MCF 10A (cell line): Measurements from ENCODE around the gene PLCD3. TPM values are rescaled to one million over a fixed set of nuclear protein-coding genes. Genes with fewer than 3 reads are reported as not detected.

ENCODE experiments used
- BruUV-seq: library from RNA; stranded (reverse); fragments of 400-500 nt; replicated peaks from 2 replicates; lab custom pipeline; 2021; lab: Mats Ljungman, UMichigan
- CTCF ChIA-PET: fragments of 300-600 bp; sonication (Branson Sonifier 250); formaldehyde crosslinking; extraction: SDS; loops from one replicate; lab custom pipeline; 2021; ENCODE audit warnings: antibody characterized with exemption, inconsistent platforms; lab: Yijun Ruan, JAX
- POLR2A ChIA-PET: fragments of 300-600, 350-650 bp; sonication (Branson Sonifier 250); formaldehyde crosslinking; extraction: SDS; loops from one replicate; lab custom pipeline; 2020; ENCODE audit warnings: antibody characterized with exemption, inconsistent platforms; lab: Yijun Ruan, JAX
- DNase-seq: peaks from one replicate; pipeline ENCODE4 v3.0.0-alpha.2; 2018; ENCODE audit not compliant: unreplicated experiment
- H3K27ac Mint-ChIP-seq: one replicate; pipeline ENCODE4 v1.8.0; 2022; ENCODE audit warnings: mild to moderate bottlenecking, low read depth, mixed read lengths; ENCODE audit not compliant: unreplicated experiment
- H3K27me3 Mint-ChIP-seq: one replicate; pipeline ENCODE4 v1.8.0; 2022; ENCODE audit warnings: mixed read lengths; ENCODE audit not compliant: insufficient read depth, unreplicated experiment
- H3K36me3 Mint-ChIP-seq: one replicate; pipeline ENCODE4 v1.8.0; 2022; ENCODE audit warnings: mild to moderate bottlenecking, moderate library complexity, mixed read lengths; ENCODE audit not compliant: insufficient read depth, unreplicated experiment
- H3K4me1 Mint-ChIP-seq: one replicate; pipeline ENCODE4 v1.8.0; 2022; ENCODE audit warnings: mixed read lengths; ENCODE audit not compliant: insufficient read depth, unreplicated experiment
- H3K4me3 Mint-ChIP-seq: one replicate; pipeline ENCODE4 v1.8.0; 2022; ENCODE audit warnings: mild to moderate bottlenecking, moderate library complexity, mixed read lengths; ENCODE audit not compliant: unreplicated experiment
- H3K9me3 Mint-ChIP-seq: one replicate; pipeline ENCODE4 v1.8.0; 2022; ENCODE audit warnings: mixed read lengths; ENCODE audit not compliant: unreplicated experiment
- intact Hi-C: fragments of 100-400 bp; cut with micrococcal nuclease; formaldehyde crosslinking; loops from 2 replicates; pipeline ENCODE4 v1.14.1; 2022
- total RNA-seq: library from RNA; stranded (reverse); gene quantifications from 2 replicates; pipeline ENCODE4 v1.2.3, GENCODE V29; 2022
- TF ChIP-seq, protein P1 (sequence below): fragments of 200-600 bp; IDR thresholded peaks from one replicate; pipeline ENCODE4 v1.8.0; 2022; ENCODE audit warnings: antibody characterized with exemption, mild to moderate bottlenecking; ENCODE audit not compliant: unreplicated experiment

PLCD3 gene
- total RNA-seq, 1 experiment from 2014 or later, result 69.7 TPM

DNA sequence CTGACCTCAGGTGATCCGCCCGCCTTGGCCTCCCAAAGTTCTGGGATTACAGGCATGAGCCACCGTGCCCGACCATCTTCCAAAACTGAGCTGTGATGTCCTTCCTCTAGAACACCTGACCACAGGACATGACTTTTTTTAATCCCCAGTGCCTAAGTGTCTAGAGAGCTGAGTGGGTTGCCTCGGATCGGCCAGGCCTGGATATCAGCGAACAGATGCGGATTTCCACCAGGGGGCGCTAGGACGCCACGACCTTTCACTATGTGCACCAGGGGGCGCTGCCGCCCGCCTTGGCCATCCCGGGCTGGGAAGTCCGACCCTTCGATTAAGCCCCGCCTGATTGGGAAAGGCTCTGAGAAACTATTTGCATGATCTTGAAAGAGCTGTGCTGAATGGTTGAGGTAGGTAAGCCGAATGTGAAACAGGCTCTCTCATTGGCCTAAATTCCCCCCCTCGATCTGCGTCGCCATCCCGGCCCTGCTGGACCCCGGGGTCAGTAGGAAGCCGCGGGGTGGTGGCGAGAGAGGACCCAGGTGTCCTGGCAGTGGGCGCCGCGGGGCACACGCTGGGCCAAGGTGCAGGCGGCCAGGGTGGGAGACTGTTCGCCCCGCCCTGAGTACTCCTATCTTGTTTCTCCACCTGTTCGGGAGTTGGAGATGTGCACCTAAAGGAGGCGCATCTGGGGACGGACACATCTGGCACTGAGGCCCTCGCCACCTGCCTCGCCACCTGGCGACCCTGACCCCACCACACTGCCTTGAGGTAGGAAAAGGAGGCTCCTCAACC lies 3.1 kb upstream of the PLCD3 start, which contains the start of gene ACBD4:
Gene ACBD4, plus strand, starts transcription at position 496 of the 786 bp plus-strand sequence. CDS start 458 bp downstream, outside the sequence.
- no peaks in the 10 kb centered on the region for H3K27me3 Mint-ChIP-seq
- TF ChIP-seq, protein P1, sequence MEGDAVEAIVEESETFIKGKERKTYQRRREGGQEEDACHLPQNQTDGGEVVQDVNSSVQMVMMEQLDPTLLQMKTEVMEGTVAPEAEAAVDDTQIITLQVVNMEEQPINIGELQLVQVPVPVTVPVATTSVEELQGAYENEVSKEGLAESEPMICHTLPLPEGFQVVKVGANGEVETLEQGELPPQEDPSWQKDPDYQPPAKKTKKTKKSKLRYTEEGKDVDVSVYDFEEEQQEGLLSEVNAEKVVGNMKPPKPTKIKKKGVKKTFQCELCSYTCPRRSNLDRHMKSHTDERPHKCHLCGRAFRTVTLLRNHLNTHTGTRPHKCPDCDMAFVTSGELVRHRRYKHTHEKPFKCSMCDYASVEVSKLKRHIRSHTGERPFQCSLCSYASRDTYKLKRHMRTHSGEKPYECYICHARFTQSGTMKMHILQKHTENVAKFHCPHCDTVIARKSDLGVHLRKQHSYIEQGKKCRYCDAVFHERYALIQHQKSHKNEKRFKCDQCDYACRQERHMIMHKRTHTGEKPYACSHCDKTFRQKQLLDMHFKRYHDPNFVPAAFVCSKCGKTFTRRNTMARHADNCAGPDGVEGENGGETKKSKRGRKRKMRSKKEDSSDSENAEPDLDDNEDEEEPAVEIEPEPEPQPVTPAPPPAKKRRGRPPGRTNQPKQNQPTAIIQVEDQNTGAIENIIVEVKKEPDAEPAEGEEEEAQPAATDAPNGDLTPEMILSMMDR, result peak; percentile 100
- H3K27ac Mint-ChIP-seq, result peak within 1 kb of the TSS; percentile 63
- POLR2A ChIA-PET, result interaction anchor here (0.5 to 4.8 kb wide), 20 partner anchors 11 to 237 kb away, joined by 3 to 115 read pairs (median 4); partner anchors contain the start of genes EFTUD2, HEXIM1, HEXIM2 and NMT1
- intact Hi-C loops, result loop anchor here (1.0 to 5.0 kb wide), 5 partner anchors 14 to 717 kb away; no protein-coding TSS in a partner anchor
- peak within 1 kb of the TSS; percentile 79 for H3K4me3 Mint-ChIP-seq
- H3K4me1 Mint-ChIP-seq, result peaks cover 17% of the 10 kb centered on the region
- no TSS peak for BruUV-seq
- CTCF ChIA-PET, result interaction anchor here (0.5 to 4.9 kb wide), 77 partner anchors 9 to 717 kb away, joined by 3 to 88 read pairs (median 5); partner anchors contain the start of genes FMNL1, HEXIM1 and HEXIM2
- H3K9me3 Mint-ChIP-seq, result no peaks in the 10 kb centered on the region
- peaks cover 7% of the 10 kb centered on the region for H3K36me3 Mint-ChIP-seq
- peak; percentile 98 for DNase-seq

DNA sequence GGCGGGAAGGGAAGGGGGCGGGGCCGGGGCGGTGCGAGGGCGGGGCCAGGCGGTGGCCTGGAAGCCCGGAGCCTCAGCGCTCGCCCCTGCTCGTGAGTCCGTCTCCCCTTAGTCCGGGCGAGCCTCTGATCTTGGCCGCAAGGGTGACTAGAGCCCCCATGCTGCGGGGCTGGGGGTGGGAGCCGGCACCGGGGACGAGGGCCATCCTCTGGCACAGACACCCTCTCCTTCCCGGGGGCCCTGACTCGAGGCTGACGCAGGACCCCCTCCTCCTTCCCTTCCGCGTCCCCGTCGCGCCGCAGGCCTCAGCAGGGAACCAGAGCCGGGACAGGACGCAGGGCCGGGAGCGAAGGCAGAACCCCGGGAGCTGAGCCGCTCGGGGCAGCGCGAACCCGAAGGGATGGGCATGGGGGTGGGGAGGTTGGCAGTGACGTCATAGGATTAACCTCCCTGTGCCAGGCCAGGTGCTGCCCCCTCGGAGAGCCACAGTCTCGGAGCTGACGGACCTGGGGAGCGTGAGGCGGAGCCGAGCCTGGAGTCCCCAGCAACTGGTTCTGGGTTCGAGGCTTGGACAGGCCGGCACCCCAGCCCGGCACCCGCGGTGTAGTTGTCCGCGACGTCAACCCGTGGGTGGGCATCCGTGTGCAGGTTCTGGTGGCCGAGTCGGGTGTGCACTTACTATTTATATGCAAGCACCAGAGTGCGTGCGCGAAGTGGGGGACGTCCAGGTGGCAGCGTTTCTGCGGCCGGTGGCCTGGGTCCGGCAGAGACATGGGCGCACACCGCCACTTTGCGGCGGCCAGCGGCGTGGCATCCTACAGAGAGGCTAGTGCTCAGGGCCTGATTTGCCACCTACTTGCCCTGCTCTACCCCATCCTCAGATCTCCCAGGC lies 503 bp upstream of the PLCD3 start:
- peak; percentile 83 for DNase-seq
- H3K9me3 Mint-ChIP-seq, result no peaks in the 10 kb centered on the region
- H3K4me3 Mint-ChIP-seq, result peak overlapping the region; percentile 80
- peak overlapping the region; percentile 64 for H3K27ac Mint-ChIP-seq
- POLR2A ChIA-PET, result interaction anchor here (0.5 to 4.8 kb wide), 12 partner anchors 17 to 378 kb away, joined by 3 to 115 read pairs (median 4); partner anchors contain the start of genes HEXIM1 and NMT1
- TF ChIP-seq, protein P1, result peak; percentile 87
- intact Hi-C loops, result loop anchor here (1.0 to 5.0 kb wide), 7 partner anchors 24 to 358 kb away; partner anchors contain the start of genes DCAKD and GFAP
- H3K27me3 Mint-ChIP-seq, result no peaks in the 10 kb centered on the region
- CTCF ChIA-PET, result interaction anchor here (0.5 to 4.9 kb wide), 26 partner anchors 9 to 550 kb away, joined by 3 to 77 read pairs (median 3); partner anchors contain the start of gene NMT1
- H3K36me3 Mint-ChIP-seq, result peaks cover 5% of the 10 kb centered on the region
- H3K4me1 Mint-ChIP-seq, result peaks cover 29% of the 10 kb centered on the region
- BruUV-seq, result TSS peak; percentile 43

DNA sequence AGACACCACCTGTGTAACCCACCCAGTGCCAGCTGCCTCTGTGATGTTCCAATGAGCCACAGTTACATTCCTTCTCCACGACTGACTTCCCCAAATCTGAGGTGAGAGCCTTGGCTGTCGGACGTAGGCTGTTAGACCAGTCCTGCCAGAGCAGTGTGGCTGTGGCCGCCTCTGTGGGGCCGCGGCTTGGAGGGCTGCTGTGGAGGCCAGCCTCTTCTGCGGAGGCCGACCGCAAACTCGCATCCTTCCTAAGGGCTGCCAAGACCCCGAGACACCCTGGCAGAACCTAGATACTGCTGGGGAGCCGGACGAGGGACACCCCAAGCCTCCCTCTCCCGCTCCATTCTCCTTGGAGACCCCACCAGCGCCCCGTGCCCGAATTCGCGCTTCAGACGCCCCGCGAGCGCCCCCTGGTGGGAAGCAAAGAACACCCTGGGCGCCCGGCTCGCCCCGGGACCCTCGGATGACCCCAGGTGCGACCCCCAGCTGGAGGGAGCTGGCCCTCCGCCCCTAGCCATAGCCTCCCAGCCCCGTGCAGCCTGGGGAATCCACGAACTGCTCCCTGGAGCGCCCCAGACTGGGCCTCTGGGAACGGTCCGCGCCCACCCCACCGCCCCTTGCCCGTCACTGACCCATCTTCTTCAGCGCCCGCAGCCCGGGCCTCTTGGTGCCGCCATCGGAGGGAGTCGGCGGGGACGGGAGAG lies 547 bp downstream of the PLCD3 start:
- CTCF ChIA-PET, result interaction anchor here (0.5 to 2.2 kb wide), 13 partner anchors 12 to 349 kb away, joined by 3 to 17 read pairs (median 4); partner anchors contain the start of gene NMT1
- H3K4me1 Mint-ChIP-seq, result peaks cover 39% of the 10 kb centered on the region

More for the DNA sequence above, 547 bp downstream of the PLCD3 start:
- no peak overlapping the region for H3K27ac Mint-ChIP-seq
- no peak for DNase-seq
- intact Hi-C loops, result loop anchor here (2.0 to 5.0 kb wide), 4 partner anchors 23 to 231 kb away; partner anchors contain the start of genes DCAKD and GFAP
- BruUV-seq, result no TSS peak
- no peaks in the 10 kb centered on the region for H3K9me3 Mint-ChIP-seq
- peaks cover 5% of the 10 kb centered on the region for H3K36me3 Mint-ChIP-seq
- no peaks in the 10 kb centered on the region for H3K27me3 Mint-ChIP-seq
- H3K4me3 Mint-ChIP-seq, result peak overlapping the region; percentile 80
- TF ChIP-seq, protein P1, result peak; percentile 98
- POLR2A ChIA-PET, result interaction anchor here (0.5 to 1.5 kb wide), 3 partner anchors 20 to 377 kb away, joined by 3 to 5 read pairs (median 4); no protein-coding TSS in a partner anchor
